Ascending aorta (tissue), 2 donors: ENCODE data around the gene PTPA. TPM values are rescaled to one million over a fixed set of nuclear protein-coding genes. Genes with fewer than 3 reads are reported as not detected.
"Not testable (repeated sequence)": the region's sequence is repeated elsewhere in the genome, so short reads cannot be mapped to it uniquely, and the experiment has no call there.

Experiments used
- DNase-seq, 2 donors: peaks; one replicate each; pipeline ENCODE4 v3.0.0-alpha.2; 2019; ENCODE audit warnings: low spot score in 2 of 2
- H3K27ac ChIP-seq, 2 donors: fragments of 200-600 bp; sonication (generic); one replicate each; pipeline ENCODE4 v1.5.1; 2016 to 2017; ENCODE audit warnings: mild to moderate bottlenecking in 1 of 2
- H3K27me3 ChIP-seq: fragments of 200-600 bp; sonication (generic); one replicate; pipeline ENCODE4 v1.5.1; 2017
- H3K36me3 ChIP-seq, 2 donors: fragments of 200-600 bp; sonication (generic); one replicate each; pipeline ENCODE4 v1.5.1; 2016
- H3K4me1 ChIP-seq, 2 donors: fragments of 200-600 bp; sonication (generic); one replicate each; pipeline ENCODE4 v1.5.1; 2016 to 2017; ENCODE audit warnings: mild to moderate bottlenecking in 1 of 2
- H3K4me3 ChIP-seq, 2 donors: fragments of 200-600 bp; sonication (generic); one replicate each; pipeline ENCODE4 v1.5.1; 2016 to 2017; ENCODE audit warnings: mild to moderate bottlenecking in 1 of 2
- H3K9me3 ChIP-seq, 2 donors: fragments of 200-600 bp; sonication (generic); one replicate each; pipeline ENCODE4 v1.5.1; 2016
- CTCF ChIP-seq, 3 experiments: fragments of 200-600 bp in 2 of 3; fragments of 450-650 bp in 1 of 3; sonication (generic) in 2 of 3; IDR thresholded peaks; one replicate each; pipeline ENCODE4 v1.5.1; 2016 to 2019; ENCODE audit warnings: antibody characterized with exemption in 3 of 3, mild to moderate bottlenecking in 1 of 3, moderate library complexity in 1 of 3
- intact Hi-C: fragments of 100-400 bp; cut with DNase I; formaldehyde crosslinking; loops from one replicate; pipeline ENCODE4 v1.15.1; 2023
- total RNA-seq: library from RNA; depleted of rRNA; stranded (reverse); fragments of >200 nt; gene quantifications from one replicate; pipeline ENCODE4 v1.1.0, GENCODE V29; 2016

Gene PTPA
- total RNA-seq, 1 donor from 2014 or later: 61.6 TPM

GRCh38 chr9:129108083-129108804, 3.0 kb upstream of the PTPA start:
- Histone ChIP-seq H3K4me1 (peaks cover 7 to 20% of the 10 kb centered on the region in 2 donors), H3K36me3 (peaks cover 4 to 25% of the 10 kb centered on the region in 2 donors), H3K4me3 (no peak overlapping the region), H3K27ac (no peak overlapping the region), H3K27me3 (no peaks in the 10 kb centered on the region), H3K9me3 (no peaks in the 10 kb centered on the region)
- no peak for TF ChIP-seq CTCF (IDR thresholded peaks at IDR 0.05)
- DNase-seq: no peak
- intact Hi-C loops: no loop called here

GRCh38 chr9:129108805-129109536, 2.2 kb upstream of the PTPA start:
- no peaks in the 10 kb centered on the region for H3K27me3 ChIP-seq
- peaks cover 7 to 22% of the 10 kb centered on the region in 2 donors for H3K4me1 ChIP-seq
- DNase-seq: no peak
- H3K27ac ChIP-seq: peak overlapping the region; percentile 88 to 91
- H3K36me3 ChIP-seq: peaks cover 4 to 25% of the 10 kb centered on the region in 2 donors
- H3K9me3 ChIP-seq: no peaks in the 10 kb centered on the region
- TF ChIP-seq CTCF (IDR thresholded peaks at IDR 0.05): no peak
- intact Hi-C loops: no loop called here
- peak overlapping the region; percentile 78 to 83 for H3K4me3 ChIP-seq

DNA sequence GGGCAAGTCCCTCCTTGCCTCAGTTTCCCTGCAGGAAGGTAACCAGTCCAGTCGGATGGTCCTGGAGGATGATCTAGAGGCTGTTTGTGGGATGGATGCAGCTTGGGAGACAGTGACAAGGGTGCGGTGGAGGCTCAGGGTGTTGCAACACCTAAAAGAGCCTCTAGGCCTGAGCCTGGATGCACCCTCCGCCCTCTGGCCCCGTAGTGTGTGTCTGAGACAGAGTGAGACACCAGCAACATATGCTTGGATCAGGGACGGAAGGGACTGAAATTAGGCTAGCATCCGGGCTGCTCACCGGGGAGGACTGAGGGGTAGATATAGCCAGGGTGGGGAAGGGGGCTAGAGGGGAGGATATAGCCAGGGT, 1.7 kb upstream of the PTPA start:
- DNase-seq: peak in 1 of 2 donors; percentile 74
- intact Hi-C loops: no loop called here
- Histone ChIP-seq H3K4me1 (peaks cover 7 to 22% of the 10 kb centered on the region in 2 donors), H3K4me3 (peak overlapping the region; percentile 78 to 83), H3K27ac (peak overlapping the region; percentile 88 to 91), H3K9me3 (no peaks in the 10 kb centered on the region), H3K36me3 (peaks cover 4 to 25% of the 10 kb centered on the region in 2 donors), H3K27me3 (no peaks in the 10 kb centered on the region)
- TF ChIP-seq CTCF (IDR thresholded peaks at IDR 0.05): no peak

- peak overlapping the region; percentile 78 to 83 for H3K4me3 ChIP-seq
- DNase-seq: peak in 1 of 2 donors; percentile 80
- no peaks in the 10 kb centered on the region for H3K27me3 ChIP-seq
- peak in 2 of 3 experiments; percentile 8 to 13 for TF ChIP-seq CTCF (IDR thresholded peaks at IDR 0.05)
- peaks cover 7 to 22% of the 10 kb centered on the region in 2 donors for H3K4me1 ChIP-seq
- no peaks in the 10 kb centered on the region for H3K9me3 ChIP-seq
- peak overlapping the region; percentile 88 to 91 for H3K27ac ChIP-seq
- peaks cover 4 to 25% of the 10 kb centered on the region in 2 donors for H3K36me3 ChIP-seq
- intact Hi-C loops: loop anchor here (2.0 kb wide), 3 partner anchors 29 to 73 kb away; partner anchors contain the start of genes DOLPP1 and MIGA2
These were observed 1.1 kb upstream of the PTPA start for GRCh38 chr9:129109952-129110739.

DNA sequence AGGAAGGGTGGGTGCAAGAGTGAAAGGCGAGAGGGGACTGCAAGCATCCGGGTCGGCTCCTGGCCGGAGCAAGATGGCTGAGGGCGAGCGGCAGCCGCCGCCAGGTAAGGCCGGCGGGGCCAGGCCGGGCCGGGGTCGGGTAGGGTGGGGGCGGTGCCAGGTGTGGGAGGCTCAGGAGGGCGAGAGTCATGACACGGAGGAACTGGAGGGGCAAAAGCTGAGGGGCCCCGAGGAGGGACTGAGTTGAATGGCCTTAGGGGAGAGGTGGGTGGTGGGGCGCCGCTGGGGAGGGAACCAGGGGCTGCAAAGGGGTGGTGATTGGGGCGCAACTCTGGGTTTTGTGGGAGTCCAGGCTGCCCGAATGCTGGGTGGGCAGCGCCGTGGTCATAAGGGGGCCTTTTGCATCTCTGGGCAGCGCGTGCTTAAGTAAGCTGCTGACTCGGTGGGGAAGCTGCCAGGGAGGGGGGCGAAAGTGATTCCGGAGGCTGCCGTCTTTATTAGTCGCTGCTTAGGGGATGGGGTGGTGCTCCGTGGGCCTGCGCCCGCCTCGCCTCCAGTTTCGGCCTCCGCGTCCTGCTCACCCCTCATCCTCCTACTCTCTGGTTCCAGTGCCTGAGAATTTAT, 425 bp downstream of the PTPA start:
- peaks cover 4 to 13% of the 10 kb centered on the region in 2 donors for H3K36me3 ChIP-seq
- H3K4me3 ChIP-seq: peak overlapping the region; percentile 78 to 83
- H3K4me1 ChIP-seq: peaks cover 7 to 22% of the 10 kb centered on the region in 2 donors
- intact Hi-C loops: loop anchor here (2.0 kb wide), 3 partner anchors 27 to 75 kb away; partner anchors contain the start of genes DOLPP1 and MIGA2
- no peak for DNase-seq
- TF ChIP-seq CTCF (IDR thresholded peaks at IDR 0.05): no peak
- H3K9me3 ChIP-seq: no peaks in the 10 kb centered on the region
- H3K27ac ChIP-seq: peak overlapping the region; percentile 88 to 91
- no peaks in the 10 kb centered on the region for H3K27me3 ChIP-seq

DNA sequence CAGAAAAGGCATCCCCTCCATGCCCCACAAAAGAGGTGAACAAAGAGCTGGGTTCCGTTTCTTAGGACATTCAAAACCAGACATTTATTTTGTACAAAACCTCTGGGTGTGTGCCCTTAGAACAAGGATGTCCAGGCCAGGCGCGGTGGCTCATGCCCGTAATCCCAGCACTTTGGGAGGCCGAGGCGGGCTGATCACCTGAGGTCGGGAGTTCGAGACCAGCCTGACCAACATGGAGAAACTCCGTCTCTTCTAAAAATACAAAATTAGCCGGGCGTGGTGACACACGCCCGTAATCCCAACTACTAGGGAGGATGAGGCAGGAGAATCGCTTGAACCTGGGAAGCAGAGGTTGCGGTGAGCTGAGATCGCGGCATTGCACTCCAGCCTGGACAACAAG, 1.3 kb downstream of the PTPA start:
- Histone ChIP-seq H3K4me1 (peaks cover 7 to 22% of the 10 kb centered on the region in 2 donors), H3K4me3 (peak overlapping the region; percentile 78 to 83)
- intact Hi-C loops, H3K9me3 ChIP-seq, DNase-seq, H3K27ac ChIP-seq, H3K27me3 ChIP-seq, H3K36me3 ChIP-seq: not testable (repeated sequence)
